ENCODE data around the gene UGT1A1.
"Not testable (repeated sequence)": the region's sequence is repeated elsewhere in the genome, so short reads cannot be mapped to it uniquely, and the experiment has no call there.

GRCh38 chr2:233750689-233751088, 9.4 kb upstream of the UGT1A1 start:
- TF ChIP-seq CTCF (IDR thresholded peaks at IDR 0.05); ZFX (IDR thresholded peaks at IDR 0.05; ENCODE audit: borderline replicate concordance): not testable (repeated sequence)
